Upper lobe of left lung (tissue), 4 donors: Measurements from ENCODE around the gene C1orf21.

Experiments used
- CTCF ChIP-seq, 6 experiments: fragments of 450-650 bp in 4 of 6; fragments of 200-600 bp in 2 of 6; sonication (generic) in 2 of 6; IDR thresholded peaks; one replicate each; pipeline ENCODE4 v1.5.1; 2016 to 2019; ENCODE audit warnings: antibody characterized with exemption in 6 of 6
- EP300 ChIP-seq, 4 donors: sonication (generic); formaldehyde crosslinking; IDR thresholded peaks; one replicate each; pipeline ENCODE4 v1.5.1; 2017; ENCODE audit warnings: antibody characterized with exemption in 4 of 4, control low read depth in 2 of 4
- POLR2A ChIP-seq, 4 donors: fragments of 450-650 bp; IDR thresholded peaks; one replicate each; pipeline ENCODE4 v1.5.1; 2016 to 2017; ENCODE audit warnings: antibody characterized with exemption in 4 of 4, mild to moderate bottlenecking in 2 of 4

- TF ChIP-seq CTCF (IDR thresholded peaks at IDR 0.05) (no peak), EP300 (IDR thresholded peaks at IDR 0.05) (no peak), POLR2A (IDR thresholded peaks at IDR 0.05) (no peak)
Measured at GRCh38 chr1:184647471-184647870, 260.6 kb downstream of the C1orf21 start.
